Keratinocyte (primary cell): ENCODE data around the gene ODAD3.

ENCODE experiments used
- EZH2 ChIP-seq: IDR thresholded peaks from one replicate; pipeline ENCODE4 v1.6.1; 2012; ENCODE audit warnings: inconsistent platforms, mild to moderate bottlenecking, low read length, moderate library complexity
- TF ChIP-seq, protein P1 (sequence below), 3 experiments: IDR thresholded peaks in 1 of 3; conservative IDR thresholded peaks in 1 of 3; optimal IDR thresholded peaks in 1 of 3; 2 replicates in 2 of 3; 3 replicates in 1 of 3; pipeline versions ENCODE3 to v1.5.1; 2011; ENCODE audit warnings: low read length in 3 of 3, mild to moderate bottlenecking in 3 of 3, moderate library complexity in 2 of 3, control low read depth in 1 of 3, inconsistent platforms in 1 of 3; ENCODE audit not compliant: insufficient read depth in 2 of 3; ENCODE audit errors: extremely low read depth in 1 of 3

DNA sequence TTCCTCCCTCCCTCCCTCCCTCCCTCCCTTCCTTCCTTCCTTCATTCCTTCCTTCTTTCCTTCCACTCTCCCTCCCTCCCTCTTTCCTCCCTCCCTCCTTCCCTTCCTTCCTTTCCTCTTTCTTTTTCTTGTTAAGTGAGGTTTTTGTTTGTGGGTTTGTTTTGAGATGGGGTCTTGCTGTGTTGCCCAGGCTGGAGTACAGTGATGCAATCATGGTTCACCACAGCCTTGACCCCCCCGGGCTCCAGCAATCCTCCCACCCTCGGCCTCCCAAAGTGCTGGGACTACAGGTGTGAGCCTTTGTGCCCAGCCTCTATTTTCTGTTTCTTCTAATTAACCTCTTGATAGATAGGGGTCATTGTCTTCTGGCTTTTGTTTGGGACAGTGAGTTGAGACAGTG lies 26.5 kb upstream of the ODAD3 start:
- TF ChIP-seq, protein P1, sequence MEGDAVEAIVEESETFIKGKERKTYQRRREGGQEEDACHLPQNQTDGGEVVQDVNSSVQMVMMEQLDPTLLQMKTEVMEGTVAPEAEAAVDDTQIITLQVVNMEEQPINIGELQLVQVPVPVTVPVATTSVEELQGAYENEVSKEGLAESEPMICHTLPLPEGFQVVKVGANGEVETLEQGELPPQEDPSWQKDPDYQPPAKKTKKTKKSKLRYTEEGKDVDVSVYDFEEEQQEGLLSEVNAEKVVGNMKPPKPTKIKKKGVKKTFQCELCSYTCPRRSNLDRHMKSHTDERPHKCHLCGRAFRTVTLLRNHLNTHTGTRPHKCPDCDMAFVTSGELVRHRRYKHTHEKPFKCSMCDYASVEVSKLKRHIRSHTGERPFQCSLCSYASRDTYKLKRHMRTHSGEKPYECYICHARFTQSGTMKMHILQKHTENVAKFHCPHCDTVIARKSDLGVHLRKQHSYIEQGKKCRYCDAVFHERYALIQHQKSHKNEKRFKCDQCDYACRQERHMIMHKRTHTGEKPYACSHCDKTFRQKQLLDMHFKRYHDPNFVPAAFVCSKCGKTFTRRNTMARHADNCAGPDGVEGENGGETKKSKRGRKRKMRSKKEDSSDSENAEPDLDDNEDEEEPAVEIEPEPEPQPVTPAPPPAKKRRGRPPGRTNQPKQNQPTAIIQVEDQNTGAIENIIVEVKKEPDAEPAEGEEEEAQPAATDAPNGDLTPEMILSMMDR (optimal IDR thresholded peaks at IDR 0.05 in 1 of 3, IDR thresholded peaks at IDR 0.05 in 1 of 3, conservative IDR thresholded peaks at IDR 0.05 in 1 of 3; ENCODE audit: extremely low read depth in 1 of 3, insufficient read depth in 2 of 3, low read length in 3 of 3), result no peak
- no peak for TF ChIP-seq EZH2
